Dendritic cell treated with granulocyte-macrophage colony-stimulating factor and Interleukin-4, amounts not matched to agents 40 ng/mL and 50 ng/mL, for 4 days (primary cell): ENCODE results near the gene CNIH4.
"Not testable (repeated sequence)": the region's sequence is repeated elsewhere in the genome, so short reads cannot be mapped to it uniquely, and the experiment has no call there.

Experiments
- H3K27ac Mint-ChIP-seq: one replicate; pipeline ENCODE4 v1.8.0; 2022; ENCODE audit warnings: mild to moderate bottlenecking, mixed read lengths
- H3K27me3 Mint-ChIP-seq: one replicate; pipeline ENCODE4 v1.8.0; 2022; ENCODE audit warnings: mild to moderate bottlenecking, mixed read lengths
- H3K36me3 Mint-ChIP-seq: one replicate; pipeline ENCODE4 v1.8.0; 2022; ENCODE audit warnings: low read depth, mixed read lengths
- H3K4me1 Mint-ChIP-seq: one replicate; pipeline ENCODE4 v1.8.0; 2022; ENCODE audit warnings: low read depth, mixed read lengths
- H3K4me3 Mint-ChIP-seq: one replicate; pipeline ENCODE4 v1.8.0; 2022; ENCODE audit warnings: mild to moderate bottlenecking, moderate library complexity, mixed read lengths
- H3K9me3 Mint-ChIP-seq: one replicate; pipeline ENCODE4 v1.8.0; 2022; ENCODE audit warnings: mixed read lengths
- intact Hi-C: fragments of 100-400 bp; cut with micrococcal nuclease; formaldehyde crosslinking; loops from one replicate; pipeline ENCODE4 v1.15.0; 2022

CNIH4 gene

DNA sequence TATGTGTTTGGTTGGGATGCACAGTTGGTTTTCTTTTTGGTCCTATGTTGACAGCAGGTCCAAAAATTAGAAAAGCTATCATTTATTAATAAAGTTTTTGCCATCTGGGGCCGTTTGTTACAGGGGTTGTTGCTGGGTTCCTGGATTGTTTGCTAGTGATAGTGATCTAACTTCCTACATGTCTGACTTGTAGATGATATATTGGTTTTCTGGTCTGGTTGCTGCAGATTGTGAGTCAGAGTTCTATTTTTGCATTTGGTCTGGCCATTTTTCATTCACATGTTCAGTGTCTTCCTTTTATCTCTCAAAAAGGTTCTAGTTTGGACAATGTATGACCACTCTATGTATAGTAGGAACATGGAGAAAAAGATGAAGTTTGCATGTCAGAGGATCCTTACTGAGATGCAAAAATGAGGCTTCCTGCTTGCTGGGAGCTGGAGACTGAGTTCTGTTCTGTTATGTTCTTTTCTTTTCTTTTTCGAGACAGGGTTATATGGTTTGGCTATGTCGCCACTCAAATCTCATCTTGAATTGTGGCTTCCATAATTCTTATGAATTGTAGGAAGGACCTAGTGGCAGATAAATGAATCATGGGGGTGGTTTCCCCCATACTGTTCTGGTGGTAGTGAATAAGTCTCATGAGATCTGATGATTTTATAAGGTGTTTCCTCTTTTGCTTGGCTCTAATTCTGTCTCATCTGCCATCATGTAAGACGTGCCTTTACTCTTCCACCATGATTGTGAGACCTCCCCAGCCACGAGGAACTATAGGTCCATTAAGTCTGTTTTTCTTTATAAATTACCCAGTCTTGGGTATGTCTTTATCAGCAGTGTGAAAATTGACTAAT, 22.5 kb upstream of the CNIH4 start:
- Mint-ChIP-seq H3K36me3 (peaks cover 10% of the 10 kb centered on the region), H3K4me1 (peaks cover 23% of the 10 kb centered on the region), H3K4me3 (no peak overlapping the region), H3K27ac (no peak overlapping the region), H3K9me3 (no peaks in the 10 kb centered on the region), H3K27me3 (no peaks in the 10 kb centered on the region)
- intact Hi-C loops = loop anchor here (1.0 to 10.0 kb wide), 4 partner anchors 218 to 622 kb away; partner anchors contain the start of gene CAPN2

DNA sequence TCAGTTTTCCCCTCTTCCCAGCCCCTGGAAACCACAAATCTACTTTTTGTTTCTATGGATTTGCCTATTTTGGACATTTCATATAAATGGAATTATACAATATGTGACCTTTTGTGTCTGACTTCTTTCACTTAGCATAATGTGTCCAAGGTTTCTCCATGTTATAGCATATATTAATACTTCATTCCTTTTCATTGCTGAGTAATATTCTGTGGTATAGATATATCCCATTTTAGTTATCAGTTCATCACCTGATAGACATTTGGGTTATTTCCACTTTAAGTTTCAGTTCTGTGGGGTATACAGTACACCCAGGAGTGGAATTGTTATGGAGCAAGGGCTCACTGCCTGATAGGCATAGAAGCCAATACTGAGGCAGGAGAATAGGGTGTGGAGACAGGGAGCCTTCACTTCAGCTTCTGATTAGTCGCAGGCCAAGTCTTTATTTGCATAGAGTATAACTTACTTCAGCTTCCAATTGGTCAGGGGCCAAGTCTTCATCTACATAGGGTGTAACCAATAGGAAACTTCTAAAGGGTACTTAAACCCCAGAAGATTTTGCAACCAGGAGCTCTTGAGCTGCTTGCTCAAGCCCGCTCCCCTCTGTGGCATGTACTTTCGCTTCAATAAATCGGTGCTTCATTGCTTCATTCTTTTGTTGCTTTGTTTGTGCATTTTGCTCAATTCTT, 18.4 kb upstream of the CNIH4 start:
- intact Hi-C loops = loop anchor here (10.0 kb wide), 1 partner anchor 523 kb away; no protein-coding TSS in a partner anchor
- Mint-ChIP-seq H3K27me3 (peaks cover 12% of the 10 kb centered on the region), H3K4me1 (peaks cover 15% of the 10 kb centered on the region), H3K4me3 (no peak overlapping the region), H3K9me3 (peaks cover 14% of the 10 kb centered on the region), H3K36me3 (peaks cover 4% of the 10 kb centered on the region), H3K27ac (no peak overlapping the region)

DNA sequence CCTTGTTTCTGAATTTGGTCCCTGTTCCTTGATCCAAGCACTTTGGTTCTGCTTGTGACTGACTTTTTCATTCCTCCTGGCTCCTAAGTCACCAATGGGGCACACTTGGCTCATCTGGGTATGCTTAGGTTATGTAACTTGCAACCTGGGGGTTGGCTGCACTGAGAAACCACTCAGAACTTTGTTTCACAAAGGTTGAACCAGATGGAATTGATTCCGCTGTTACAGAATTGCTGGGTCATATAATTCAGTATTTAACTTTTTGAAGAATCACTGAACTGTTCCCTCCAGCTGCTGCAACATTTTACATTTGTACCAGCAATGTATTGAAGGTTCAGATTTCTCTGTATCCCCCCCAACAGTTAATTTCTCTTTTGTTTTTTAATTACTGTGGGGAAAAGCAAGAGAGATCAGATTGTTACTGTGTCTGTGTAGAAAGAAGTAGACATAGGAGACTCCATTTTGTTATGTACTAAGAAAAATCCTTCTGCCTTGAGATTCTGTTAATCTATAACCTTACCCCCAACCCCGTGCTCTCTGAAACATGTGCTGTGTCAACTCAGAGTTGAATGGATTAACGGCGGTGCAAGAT, 17.1 kb upstream of the CNIH4 start:
- peaks cover 26% of the 10 kb centered on the region for H3K9me3 Mint-ChIP-seq
- H3K36me3 Mint-ChIP-seq = peaks cover 6% of the 10 kb centered on the region
- H3K4me3 Mint-ChIP-seq = no peak overlapping the region
- intact Hi-C loops = loop anchor here (10.0 kb wide), 1 partner anchor 525 kb away; no protein-coding TSS in a partner anchor
- H3K27me3 Mint-ChIP-seq = peaks cover 12% of the 10 kb centered on the region
- no peak overlapping the region for H3K27ac Mint-ChIP-seq
- H3K4me1 Mint-ChIP-seq = peaks cover 6% of the 10 kb centered on the region

DNA sequence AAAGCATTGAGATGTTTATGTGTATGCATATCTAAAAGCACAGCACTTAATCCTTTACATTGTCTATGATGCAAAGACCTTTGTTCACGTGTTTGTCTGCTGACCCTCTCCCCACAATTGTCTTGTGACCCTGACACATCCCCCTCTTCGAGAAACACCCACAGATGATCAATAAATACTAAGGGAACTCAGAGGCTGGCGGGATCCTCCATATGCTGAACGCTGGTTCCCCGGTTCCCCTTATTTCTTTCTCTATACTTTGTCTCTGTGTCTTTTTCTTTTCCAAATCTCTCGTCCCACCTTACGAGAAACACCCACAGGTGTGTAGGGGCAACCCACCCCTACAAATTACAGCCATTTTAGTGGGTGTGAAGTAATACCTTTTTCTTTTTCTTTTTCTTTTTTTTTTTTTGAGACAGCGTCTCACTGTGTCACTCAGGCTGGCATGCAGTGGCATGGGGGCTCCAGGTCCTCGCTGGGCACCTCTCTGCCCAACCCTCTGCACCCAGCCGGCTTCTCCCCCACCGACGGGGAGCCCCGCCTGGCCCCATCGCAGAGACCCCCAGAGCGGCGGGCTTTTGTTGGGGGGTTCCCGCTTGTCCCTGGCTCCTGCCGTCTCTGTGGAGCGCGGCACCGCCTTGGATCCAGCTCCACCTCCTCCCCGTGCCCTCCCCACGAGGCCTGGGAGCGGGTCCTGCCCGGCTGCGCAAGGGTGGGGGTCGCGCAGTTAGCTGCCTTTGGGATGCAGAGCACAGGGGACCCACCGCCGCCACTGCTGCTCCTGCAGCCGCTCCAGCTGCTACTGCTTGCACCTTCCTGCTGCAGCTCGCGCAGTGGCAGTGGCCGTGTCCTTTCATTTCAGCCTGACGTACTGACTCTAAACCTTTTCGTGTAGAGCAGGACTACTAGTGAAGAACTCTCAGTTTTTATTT, 16.0 kb upstream of the CNIH4 start:
- intact Hi-C loops, H3K36me3 Mint-ChIP-seq, H3K4me1 Mint-ChIP-seq: not testable (repeated sequence)
- peak overlapping the region; percentile 78 for H3K4me3 Mint-ChIP-seq
- peaks cover 30% of the 10 kb centered on the region for H3K9me3 Mint-ChIP-seq
- peak overlapping the region; percentile 57 for H3K27ac Mint-ChIP-seq
- H3K27me3 Mint-ChIP-seq = peaks cover 12% of the 10 kb centered on the region

DNA sequence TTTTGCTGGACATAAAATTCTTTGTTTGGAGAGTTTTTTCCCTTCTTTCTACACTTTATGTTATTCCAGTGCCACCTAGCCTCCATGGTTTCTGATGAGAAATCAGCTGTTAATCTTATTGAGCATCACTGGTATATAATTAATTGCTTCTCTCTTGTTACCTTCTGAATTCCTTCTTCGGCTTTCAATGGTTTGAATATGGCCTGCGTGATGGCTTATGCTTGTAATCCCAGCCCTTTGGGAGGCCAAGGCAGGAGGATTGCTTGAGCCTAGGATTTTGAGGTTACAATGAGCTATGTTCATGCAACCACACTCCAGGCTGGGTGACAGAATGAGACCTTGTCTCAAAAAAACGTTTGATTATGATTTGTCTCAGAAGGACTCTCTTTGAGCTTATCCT, 13.0 kb upstream of the CNIH4 start:
- Mint-ChIP-seq H3K27me3 (peaks cover 18% of the 10 kb centered on the region), H3K4me3 (no peak overlapping the region), H3K27ac (no peak overlapping the region), H3K9me3 (peaks cover 30% of the 10 kb centered on the region), H3K36me3 (peaks cover 6% of the 10 kb centered on the region), H3K4me1 (peaks cover 6% of the 10 kb centered on the region)
- intact Hi-C loops = no loop called here

DNA sequence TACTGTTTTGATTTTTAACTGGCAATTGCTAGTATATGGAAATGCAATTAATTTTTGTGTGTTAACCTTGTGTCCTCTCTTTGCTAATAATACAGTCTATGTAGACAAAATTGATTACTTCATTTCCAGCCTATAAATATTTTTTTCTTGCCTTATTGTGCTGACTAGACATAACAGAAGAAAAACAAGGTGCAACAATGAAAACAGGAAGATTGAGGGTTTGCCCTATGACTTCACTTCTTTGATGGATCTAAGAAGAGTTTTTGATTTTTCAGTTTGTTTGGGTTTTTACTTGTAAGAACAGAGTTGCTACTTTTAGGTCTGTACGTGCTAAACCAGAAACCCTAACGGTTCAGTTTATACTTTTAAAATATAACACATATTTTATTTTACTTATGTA, 8.5 kb upstream of the CNIH4 start:
- Mint-ChIP-seq H3K27ac (no peak overlapping the region), H3K36me3 (peaks cover 4% of the 10 kb centered on the region), H3K9me3 (peaks cover 18% of the 10 kb centered on the region), H3K4me3 (no peak overlapping the region), H3K4me1 (no peaks in the 10 kb centered on the region), H3K27me3 (peaks cover 6% of the 10 kb centered on the region)
- intact Hi-C loops = no loop called here

DNA sequence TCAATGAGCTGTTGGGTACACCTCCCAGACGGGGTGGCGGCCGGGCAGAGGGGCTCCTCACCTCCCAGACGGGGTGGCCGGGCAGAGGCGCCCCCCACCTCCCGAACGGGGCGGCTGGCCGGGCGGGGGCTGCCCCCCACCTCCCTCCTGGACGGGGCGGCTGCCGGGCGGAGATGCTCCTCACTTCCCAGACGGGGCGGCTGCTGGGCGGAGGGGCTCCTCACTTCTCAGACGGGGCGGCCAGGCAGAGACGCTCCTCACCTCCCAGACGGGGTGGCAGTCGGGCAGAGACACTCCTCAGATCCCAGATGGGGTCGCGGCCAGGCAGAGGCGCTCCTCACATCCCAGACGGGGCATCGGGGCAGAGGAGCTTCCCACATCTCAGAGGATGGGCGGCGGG, 7.0 kb upstream of the CNIH4 start:
- H3K4me3 Mint-ChIP-seq, H3K36me3 Mint-ChIP-seq, H3K9me3 Mint-ChIP-seq, H3K27ac Mint-ChIP-seq, H3K4me1 Mint-ChIP-seq, H3K27me3 Mint-ChIP-seq, intact Hi-C loops: not testable (repeated sequence)

DNA sequence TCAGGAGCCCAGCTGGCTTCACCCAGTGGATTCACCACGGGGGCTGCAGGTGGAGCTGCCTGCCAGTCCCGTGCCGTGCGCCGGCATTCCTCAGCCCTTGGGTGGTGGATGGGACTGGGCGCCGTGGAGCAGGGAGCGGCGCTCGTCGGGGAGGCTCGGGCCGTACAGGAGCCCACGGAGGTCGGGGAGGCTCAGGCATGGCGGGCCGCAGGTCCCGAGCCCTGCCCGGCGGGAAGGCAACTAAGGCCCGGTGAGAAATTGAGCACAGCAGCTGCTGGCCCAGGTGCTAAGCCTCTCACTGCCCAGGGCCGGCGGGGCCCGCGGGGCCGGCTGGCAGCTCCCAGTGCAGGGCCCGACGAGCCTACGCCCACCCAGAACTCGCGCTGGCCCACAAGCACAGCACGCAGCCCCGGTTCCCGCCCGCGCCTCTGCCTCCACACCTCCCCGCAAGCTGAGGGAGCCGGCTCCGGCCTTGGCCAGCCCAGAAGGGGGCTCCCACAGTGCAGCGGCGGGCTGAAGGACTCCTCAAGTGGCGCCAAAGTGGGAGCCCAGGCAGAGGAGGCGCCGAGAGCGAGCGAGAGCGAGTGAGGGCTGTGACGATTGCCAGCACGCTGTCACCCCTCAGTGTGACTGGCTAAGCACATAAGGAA, 4.1 kb upstream of the CNIH4 start:
- H3K4me3 Mint-ChIP-seq, H3K27me3 Mint-ChIP-seq, H3K4me1 Mint-ChIP-seq, H3K9me3 Mint-ChIP-seq, intact Hi-C loops, H3K27ac Mint-ChIP-seq: not testable (repeated sequence)
- peaks cover 11% of the 10 kb centered on the region for H3K36me3 Mint-ChIP-seq

DNA sequence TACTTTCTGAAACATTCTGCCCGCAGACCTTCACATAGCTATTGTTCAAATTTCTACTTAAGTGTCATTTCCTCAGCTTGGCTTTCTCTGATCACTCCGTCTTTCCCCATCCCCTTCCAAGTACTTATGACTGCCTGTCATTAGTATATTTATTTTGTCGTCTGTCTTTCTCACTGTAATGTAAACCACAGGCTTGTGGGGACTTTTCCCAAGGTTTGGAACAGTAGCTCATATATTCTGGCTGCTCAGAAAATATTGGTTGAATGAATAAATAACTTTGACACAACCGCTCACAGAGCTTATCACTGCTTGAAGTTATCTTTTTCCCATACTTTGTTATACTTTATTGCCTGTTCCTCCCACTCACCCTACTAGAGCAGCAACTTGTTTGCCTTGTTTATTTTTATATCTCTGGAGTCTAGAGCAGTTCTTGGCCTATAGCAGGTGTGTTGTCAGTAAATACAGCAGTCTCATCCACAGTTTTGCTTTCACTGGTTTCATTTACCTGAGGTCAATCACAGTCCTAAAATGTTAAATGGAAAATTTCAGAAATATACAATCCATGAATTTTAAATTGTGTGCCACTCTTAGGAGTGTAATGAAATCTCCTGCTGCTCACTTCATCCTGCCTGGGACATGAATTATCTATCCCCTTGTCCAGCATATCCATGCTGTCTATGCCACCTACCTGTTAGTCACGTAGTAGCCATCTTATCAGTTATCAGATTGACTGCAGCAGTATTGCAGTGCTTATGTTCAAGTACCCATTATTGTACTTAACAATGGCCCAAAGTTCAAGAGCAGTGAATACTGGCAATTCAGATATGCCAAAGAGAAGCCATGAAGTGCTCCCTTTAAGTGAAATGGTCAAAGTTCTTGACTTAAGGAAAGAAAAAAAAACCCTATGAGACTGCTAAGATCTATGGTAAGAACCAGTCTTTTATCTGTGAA, 2.4 kb upstream of the CNIH4 start:
- no peaks in the 10 kb centered on the region for H3K9me3 Mint-ChIP-seq
- intact Hi-C loops = no loop called here
- no peak overlapping the region for H3K4me3 Mint-ChIP-seq
- peaks cover 18% of the 10 kb centered on the region for H3K36me3 Mint-ChIP-seq
- H3K27me3 Mint-ChIP-seq = no peaks in the 10 kb centered on the region
- H3K27ac Mint-ChIP-seq = no peak overlapping the region
- H3K4me1 Mint-ChIP-seq = peaks cover 21% of the 10 kb centered on the region

DNA sequence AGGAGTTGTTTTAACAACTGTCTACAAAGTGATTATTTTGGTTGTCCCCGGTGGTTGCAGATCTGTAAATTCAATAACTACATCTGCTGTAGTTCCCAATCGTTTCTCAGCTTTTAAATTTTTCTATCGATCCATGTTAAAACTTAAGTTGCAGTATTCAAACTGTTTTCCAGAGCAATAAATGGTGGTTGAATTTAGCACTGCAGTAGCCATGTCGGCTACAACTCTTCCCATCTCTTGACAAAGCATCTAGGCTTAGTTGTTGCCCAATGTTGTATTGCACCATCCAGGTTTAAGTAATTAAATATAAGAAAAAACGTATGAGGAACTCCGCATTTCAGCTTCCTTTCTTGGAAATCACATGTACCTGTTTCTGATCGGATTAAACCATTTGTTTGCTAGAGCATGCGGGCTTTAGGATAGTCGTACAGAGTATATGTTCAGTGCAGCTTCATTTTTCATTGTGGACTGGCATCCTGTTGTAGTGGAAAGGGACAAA, 996 bp downstream of the CNIH4 start:
- no peaks in the 10 kb centered on the region for H3K27me3 Mint-ChIP-seq
- peak overlapping the region; percentile 80 for H3K4me3 Mint-ChIP-seq
- H3K27ac Mint-ChIP-seq = peak overlapping the region; percentile 77
- intact Hi-C loops = no loop called here
- peaks cover 27% of the 10 kb centered on the region for H3K36me3 Mint-ChIP-seq
- H3K9me3 Mint-ChIP-seq = no peaks in the 10 kb centered on the region
- peaks cover 34% of the 10 kb centered on the region for H3K4me1 Mint-ChIP-seq

DNA sequence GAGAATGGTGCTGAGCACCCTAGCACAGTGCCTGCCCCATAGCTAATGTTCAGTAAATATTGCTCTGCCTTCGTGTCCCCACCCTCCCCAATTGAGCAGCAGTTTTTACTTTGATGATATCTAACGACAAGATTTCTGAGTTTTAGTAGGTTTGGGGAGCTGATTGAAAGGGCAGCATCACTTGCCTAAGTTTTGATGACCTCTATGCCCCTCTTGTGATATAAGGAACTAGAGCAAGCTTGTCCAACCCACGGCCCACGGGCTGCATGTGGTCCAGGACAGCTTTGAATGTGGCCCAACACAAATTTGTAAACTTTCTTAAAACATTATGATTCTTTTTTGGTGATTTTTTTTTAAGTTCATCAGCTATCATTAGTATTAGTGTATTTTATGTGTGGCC, 1.6 kb downstream of the CNIH4 start:
- Mint-ChIP-seq H3K9me3 (no peaks in the 10 kb centered on the region), H3K27ac (no peak overlapping the region), H3K36me3 (peaks cover 33% of the 10 kb centered on the region), H3K4me1 (peaks cover 39% of the 10 kb centered on the region), H3K4me3 (no peak overlapping the region), H3K27me3 (no peaks in the 10 kb centered on the region)
- intact Hi-C loops = no loop called here

DNA sequence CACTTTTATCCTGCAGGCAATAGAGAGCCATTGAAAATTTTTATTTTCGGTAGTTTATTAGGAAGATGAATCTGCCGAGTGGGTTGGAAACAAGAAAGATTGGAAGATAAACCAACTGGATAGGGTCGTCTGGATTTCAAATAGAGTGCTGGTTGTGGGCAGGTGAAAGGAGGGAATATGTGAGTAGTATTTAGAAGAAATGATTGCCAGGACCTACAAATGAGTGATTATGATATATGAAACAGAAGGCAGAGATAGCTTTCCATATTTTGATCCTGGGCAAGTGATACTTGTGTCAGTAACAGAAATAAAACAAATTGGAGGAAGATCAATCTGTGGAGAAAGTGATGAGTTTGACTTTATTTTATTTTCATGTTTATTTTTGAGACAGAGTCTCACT, 2.5 kb downstream of the CNIH4 start:
- H3K36me3 Mint-ChIP-seq = peaks cover 42% of the 10 kb centered on the region
- peaks cover 46% of the 10 kb centered on the region for H3K4me1 Mint-ChIP-seq
- H3K9me3 Mint-ChIP-seq = no peaks in the 10 kb centered on the region
- H3K27ac Mint-ChIP-seq = no peak overlapping the region
- no peak overlapping the region for H3K4me3 Mint-ChIP-seq
- intact Hi-C loops = no loop called here
- no peaks in the 10 kb centered on the region for H3K27me3 Mint-ChIP-seq
